Activated CD8-positive, alpha-beta T cell treated with anti-CD3 and anti-CD28 coated beads for 36 hours (primary cell): Measurements from ENCODE around the gene NOL4L. TPM values are rescaled to one million over a fixed set of nuclear protein-coding genes. Genes with fewer than 3 reads are reported as not detected.

Source experiments
- ATAC-seq: fragments of 200-7000 bp; cut with Tn5 transposase; one replicate; pipeline ENCODE4 v1.10.0; 2021; ENCODE audit warnings: mild to moderate bottlenecking, moderate library complexity
- CTCF ChIA-PET: fragments of 350-600 bp; sonication (Branson Sonifier 250); formaldehyde crosslinking; loops from one replicate; lab custom pipeline; 2021; ENCODE audit warnings: antibody characterized with exemption; lab: Charles Lee
- POLR2A ChIA-PET: fragments of 350-600 bp; sonication (Branson Sonifier 250); formaldehyde crosslinking; loops from one replicate; lab custom pipeline; 2021; ENCODE audit warnings: antibody characterized with exemption; lab: Charles Lee
- DNase-seq: peaks from one replicate; pipeline ENCODE4 v3.0.0-alpha.2; 2020
- H3K27ac Mint-ChIP-seq: one replicate; pipeline ENCODE4 v1.8.0; 2021; ENCODE audit warnings: mild to moderate bottlenecking, mixed read lengths
- H3K27me3 Mint-ChIP-seq: one replicate; pipeline ENCODE4 v1.8.0; 2021; ENCODE audit warnings: mixed read lengths
- H3K36me3 Mint-ChIP-seq: one replicate; pipeline ENCODE4 v1.8.0; 2021; ENCODE audit warnings: low read depth, mixed read lengths
- H3K4me1 Mint-ChIP-seq: one replicate; pipeline ENCODE4 v1.8.0; 2021; ENCODE audit warnings: low read depth, mixed read lengths
- H3K4me3 Mint-ChIP-seq: one replicate; pipeline ENCODE4 v1.8.0; 2021; ENCODE audit warnings: mild to moderate bottlenecking, moderate library complexity, mixed read lengths
- H3K9me3 Mint-ChIP-seq: one replicate; pipeline ENCODE4 v1.8.0; 2021; ENCODE audit warnings: mixed read lengths
- intact Hi-C: fragments of 100-400 bp; cut with micrococcal nuclease; formaldehyde crosslinking; loops from one replicate; pipeline ENCODE4 v1.10.0; 2022
- total RNA-seq, 2 experiments: library from RNA; stranded (reverse); gene quantifications; one replicate each; pipeline ENCODE4 v1.2.3, GENCODE V29; 2021
- TF ChIP-seq, protein P1 (sequence below): fragments of 200-600 bp; IDR thresholded peaks from one replicate; pipeline ENCODE4 v1.8.0; 2022; ENCODE audit warnings: antibody characterized with exemption, mild to moderate bottlenecking

The NOL4L gene
- total RNA-seq, 2 experiments from 2014 or later = 23.3 to 23.9 TPM

DNA sequence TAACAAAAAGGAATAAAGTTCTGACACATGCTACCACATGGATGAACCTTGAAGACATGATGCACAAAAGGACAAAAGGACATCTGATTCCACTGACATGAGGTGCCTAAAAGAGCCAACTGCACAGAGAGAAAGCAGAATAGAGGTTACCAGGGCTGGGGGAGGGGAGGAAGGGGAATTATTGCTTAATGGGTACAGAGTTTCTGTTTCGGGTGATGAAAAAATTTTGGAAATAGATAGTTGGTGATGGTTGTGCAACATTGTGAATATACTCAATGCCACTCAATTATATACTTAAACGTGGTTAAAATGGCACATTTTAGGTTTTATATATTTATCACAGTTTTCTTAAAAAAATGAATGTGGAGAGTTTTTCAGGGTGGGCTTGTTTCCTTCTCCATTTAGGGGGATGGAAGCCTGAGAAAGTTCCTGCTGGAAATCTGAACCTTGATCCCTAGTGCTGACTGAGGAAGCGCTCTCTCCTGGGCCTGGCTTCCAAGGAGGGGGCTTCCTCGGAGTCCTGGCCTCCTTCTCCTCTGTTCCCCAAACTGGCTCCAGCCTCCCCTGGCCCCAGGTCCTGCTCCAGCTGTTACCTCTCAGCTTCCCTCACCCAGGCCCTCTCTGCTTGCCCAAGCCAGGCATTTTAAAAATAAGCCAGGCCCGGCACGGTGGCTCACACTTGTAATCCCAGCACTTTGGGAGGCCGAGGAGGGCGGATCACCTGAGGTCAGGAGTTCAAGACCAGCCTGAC is 79.2 kb downstream of the NOL4L start:
- Mint-ChIP-seq H3K4me1 (peaks cover 69% of the 10 kb centered on the region), H3K4me3 (no peak overlapping the region), H3K27me3 (no peaks in the 10 kb centered on the region), H3K27ac (peak overlapping the region; percentile 75), H3K36me3 (peaks cover 31% of the 10 kb centered on the region), H3K9me3 (peaks cover 2% of the 10 kb centered on the region)
- CTCF ChIA-PET = interaction anchor here (2.9 kb wide), 1 partner anchor 20 kb away, joined by 14 read pairs; no protein-coding TSS in a partner anchor
- TF ChIP-seq, protein P1, sequence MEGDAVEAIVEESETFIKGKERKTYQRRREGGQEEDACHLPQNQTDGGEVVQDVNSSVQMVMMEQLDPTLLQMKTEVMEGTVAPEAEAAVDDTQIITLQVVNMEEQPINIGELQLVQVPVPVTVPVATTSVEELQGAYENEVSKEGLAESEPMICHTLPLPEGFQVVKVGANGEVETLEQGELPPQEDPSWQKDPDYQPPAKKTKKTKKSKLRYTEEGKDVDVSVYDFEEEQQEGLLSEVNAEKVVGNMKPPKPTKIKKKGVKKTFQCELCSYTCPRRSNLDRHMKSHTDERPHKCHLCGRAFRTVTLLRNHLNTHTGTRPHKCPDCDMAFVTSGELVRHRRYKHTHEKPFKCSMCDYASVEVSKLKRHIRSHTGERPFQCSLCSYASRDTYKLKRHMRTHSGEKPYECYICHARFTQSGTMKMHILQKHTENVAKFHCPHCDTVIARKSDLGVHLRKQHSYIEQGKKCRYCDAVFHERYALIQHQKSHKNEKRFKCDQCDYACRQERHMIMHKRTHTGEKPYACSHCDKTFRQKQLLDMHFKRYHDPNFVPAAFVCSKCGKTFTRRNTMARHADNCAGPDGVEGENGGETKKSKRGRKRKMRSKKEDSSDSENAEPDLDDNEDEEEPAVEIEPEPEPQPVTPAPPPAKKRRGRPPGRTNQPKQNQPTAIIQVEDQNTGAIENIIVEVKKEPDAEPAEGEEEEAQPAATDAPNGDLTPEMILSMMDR = no peak
- DNase-seq (peak; percentile 39), ATAC-seq (no peak)
- intact Hi-C loops = no loop called here
- POLR2A ChIA-PET = interaction anchor here (1.1 to 1.9 kb wide), 2 partner anchors 29 to 81 kb away, joined by 3 to 5 read pairs; no protein-coding TSS in a partner anchor

DNA sequence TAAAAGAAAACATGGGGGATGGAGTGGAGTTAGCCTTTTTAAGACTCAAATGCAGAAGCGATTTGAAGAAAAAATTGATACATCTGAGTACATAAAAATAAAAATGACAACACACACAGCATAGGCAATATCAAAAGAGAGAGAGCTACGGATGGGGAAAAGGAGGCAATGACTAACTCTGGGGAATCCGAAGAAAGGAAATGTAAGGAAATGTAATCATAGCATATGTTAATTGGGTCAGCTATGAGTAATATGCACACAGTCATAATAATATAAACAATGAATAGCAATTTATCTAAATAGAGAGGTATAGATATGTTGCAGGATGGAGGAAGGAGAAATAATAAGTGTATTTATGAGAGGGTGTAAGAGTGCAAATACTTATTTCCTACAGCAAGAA is 83.4 kb downstream of the NOL4L start:
- TF ChIP-seq, protein P1 = no peak
- intact Hi-C loops = no loop called here
- CTCF ChIA-PET = interaction anchor here (0.6 kb wide), 1 partner anchor 20 kb away, joined by 3 read pairs; no protein-coding TSS in a partner anchor
- DNase-seq (no peak), ATAC-seq (no peak)
- peak overlapping the region; percentile 21 for H3K27ac Mint-ChIP-seq
- POLR2A ChIA-PET = interaction anchor here (0.9 kb wide), 1 partner anchor 79 kb away, joined by 4 read pairs; no protein-coding TSS in a partner anchor
- H3K36me3 Mint-ChIP-seq = peaks cover 23% of the 10 kb centered on the region
- no peaks in the 10 kb centered on the region for H3K27me3 Mint-ChIP-seq
- peaks cover 53% of the 10 kb centered on the region for H3K4me1 Mint-ChIP-seq
- H3K4me3 Mint-ChIP-seq = no peak overlapping the region
- H3K9me3 Mint-ChIP-seq = peaks cover 2% of the 10 kb centered on the region

DNA sequence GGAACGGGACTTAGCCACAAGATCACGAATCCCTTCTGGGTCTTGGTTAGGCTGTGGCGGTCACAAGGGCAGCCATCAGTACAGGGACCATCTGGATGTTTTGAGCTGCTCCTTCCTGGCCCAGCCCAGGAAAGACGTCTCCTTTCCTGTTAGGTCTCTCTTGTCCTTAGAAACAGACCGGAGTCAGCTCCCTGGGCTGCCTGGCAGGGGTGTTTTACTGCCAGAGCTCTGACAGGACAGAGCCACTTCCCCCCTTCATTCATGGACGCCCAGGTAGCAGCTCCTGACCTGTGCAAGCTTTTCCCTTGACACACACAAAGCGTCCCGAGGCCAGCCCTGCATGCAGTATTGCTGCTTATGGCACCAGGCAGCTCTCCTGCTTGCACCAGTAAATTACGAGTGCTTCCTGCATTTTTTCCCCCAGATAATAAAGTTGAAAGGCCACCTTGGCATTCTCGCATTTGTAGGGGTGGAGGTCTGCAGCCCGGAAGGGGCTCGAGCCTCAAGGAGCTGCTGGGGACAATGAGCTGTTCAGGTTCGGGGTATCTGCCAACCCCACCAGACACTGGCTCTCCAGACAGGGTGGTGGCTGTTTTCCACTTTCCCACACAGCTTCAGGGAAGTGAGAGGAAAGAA is 87.4 kb downstream of the NOL4L start:
- intact Hi-C loops = no loop called here
- H3K27ac Mint-ChIP-seq = no peak overlapping the region
- no peaks in the 10 kb centered on the region for H3K9me3 Mint-ChIP-seq
- peaks cover 29% of the 10 kb centered on the region for H3K4me1 Mint-ChIP-seq
- TF ChIP-seq, protein P1 = no peak
- ChIA-PET CTCF (interaction anchor here (0.9 to 3.4 kb wide), 6 partner anchors 10 to 155 kb away, joined by 3 to 23 read pairs (median 5); no protein-coding TSS in a partner anchor), POLR2A (interaction anchor here (0.5 to 3.1 kb wide), 3 partner anchors 11 to 187 kb away, joined by 3 to 21 read pairs (median 4); no protein-coding TSS in a partner anchor)
- H3K27me3 Mint-ChIP-seq = no peaks in the 10 kb centered on the region
- ATAC-seq (no peak), DNase-seq (no peak)
- H3K4me3 Mint-ChIP-seq = no peak overlapping the region
- peaks cover 8% of the 10 kb centered on the region for H3K36me3 Mint-ChIP-seq

DNA sequence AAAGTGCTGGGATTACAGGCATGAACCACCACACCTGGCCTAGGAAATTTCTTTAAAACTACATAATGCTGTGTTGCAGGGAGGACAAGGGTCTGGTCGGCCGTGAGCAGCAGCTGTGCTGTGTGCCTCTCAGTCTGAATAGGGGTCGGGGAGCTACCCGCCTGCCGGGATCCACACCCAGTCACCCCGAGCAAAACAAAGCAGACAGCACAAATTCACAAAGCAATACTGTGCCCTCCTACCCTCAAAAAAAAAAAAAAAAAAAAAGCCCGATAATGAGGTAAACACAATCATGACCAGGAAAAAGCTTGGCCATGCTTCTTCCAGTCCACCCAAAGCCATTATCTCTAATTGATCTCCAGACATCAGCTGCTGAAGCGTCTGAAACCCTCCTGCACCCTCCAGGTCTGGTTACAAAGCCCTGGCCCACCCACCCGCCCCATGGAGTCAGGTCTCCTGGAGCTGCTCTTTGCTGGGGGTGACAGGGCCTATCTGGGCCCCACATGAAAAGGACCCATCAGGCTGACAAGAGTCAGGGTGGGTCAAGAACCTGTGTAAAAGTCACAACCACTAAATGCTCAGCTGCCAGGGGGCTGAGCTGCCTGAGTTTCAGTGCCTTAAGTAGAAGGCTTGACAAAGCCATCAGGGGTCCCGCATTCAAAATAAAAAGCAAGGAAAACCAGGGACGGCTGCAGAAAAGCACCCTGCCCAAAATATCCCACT is 88.2 kb downstream of the NOL4L start:
- Mint-ChIP-seq H3K36me3 (peaks cover 8% of the 10 kb centered on the region), H3K4me3 (no peak overlapping the region), H3K4me1 (peaks cover 29% of the 10 kb centered on the region), H3K9me3 (no peaks in the 10 kb centered on the region), H3K27me3 (no peaks in the 10 kb centered on the region), H3K27ac (no peak overlapping the region)
- intact Hi-C loops = no loop called here
- DNase-seq (no peak), ATAC-seq (no peak)
- TF ChIP-seq, protein P1 = no peak
- ChIA-PET CTCF (interaction anchor here (0.9 to 3.4 kb wide), 7 partner anchors 10 to 156 kb away, joined by 3 to 23 read pairs (median 5); no protein-coding TSS in a partner anchor), POLR2A (interaction anchor here (0.5 to 3.1 kb wide), 3 partner anchors 11 to 188 kb away, joined by 3 to 21 read pairs (median 4); no protein-coding TSS in a partner anchor)
